A549 (cell line): Measurements from ENCODE around the gene SELENOM.
"Not testable (repeated sequence)": the region's sequence is repeated elsewhere in the genome, so short reads cannot be mapped to it uniquely, and the experiment has no call there.

Source experiments
- CBX8 ChIP-seq: fragments of 200-600 bp; sonication (generic); IDR thresholded peaks from 2 replicates; pipeline ENCODE4 v1.6.1; 2016
- CTCF ChIP-seq: fragments of >200 bp; sonication (Bioruptor Twin); formaldehyde crosslinking; IDR thresholded peaks from 3 replicates; pipeline ENCODE4 v1.5.1; 2016
- MAX ChIP-seq: IDR thresholded peaks from 2 replicates; pipeline ENCODE4 v1.6.1; 2012
- MAZ ChIP-seq: fragments of 150-350 bp; IDR thresholded peaks from 2 replicates; pipeline ENCODE4 v1.6.1; 2014; ENCODE audit warnings: antibody characterized with exemption, low read depth, low read length, borderline replicate concordance

DNA sequence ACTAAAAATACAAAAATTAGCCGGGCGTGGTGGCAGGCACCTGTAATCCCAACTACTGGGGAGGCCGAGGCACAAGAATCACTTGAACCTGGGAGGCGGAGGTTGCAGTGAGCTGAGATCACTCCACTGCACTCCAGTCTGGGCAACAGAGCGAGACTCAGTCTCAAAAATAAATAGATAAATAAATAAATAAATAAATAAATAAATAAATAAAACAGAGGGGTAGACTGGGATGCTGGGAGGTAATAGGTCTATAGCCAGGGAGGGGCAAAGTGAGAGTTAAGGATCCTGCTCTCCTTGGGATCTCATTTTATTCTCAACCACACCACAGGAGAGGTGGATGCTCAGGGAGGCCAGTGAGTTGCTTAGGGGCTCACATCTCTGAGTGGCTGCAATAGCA, 9.8 kb downstream of the SELENOM start:
- not testable (repeated sequence) for TF ChIP-seq CTCF, MAZ, CBX8, MAX
